Activated naive CD8-positive, alpha-beta T cell treated with anti-CD3 and anti-CD28 coated beads for 36 hours (primary cell): ENCODE results near the gene INPP5A. TPM values are rescaled to one million over a fixed set of nuclear protein-coding genes. Genes with fewer than 3 reads are reported as not detected.
"Not testable (repeated sequence)": the region's sequence is repeated elsewhere in the genome, so short reads cannot be mapped to it uniquely, and the experiment has no call there.

Experiments used
- DNase-seq: peaks from one replicate; pipeline ENCODE4 v3.0.0; 2021
- H3K27ac Mint-ChIP-seq: one replicate; pipeline ENCODE4 v1.8.0; 2022; ENCODE audit warnings: mild to moderate bottlenecking, moderate library complexity, mixed read lengths
- H3K27me3 Mint-ChIP-seq: one replicate; pipeline ENCODE4 v1.8.0; 2022; ENCODE audit warnings: mild to moderate bottlenecking, mixed read lengths
- H3K36me3 Mint-ChIP-seq: one replicate; pipeline ENCODE4 v1.8.0; 2021; ENCODE audit warnings: mild to moderate bottlenecking, mixed read lengths
- H3K4me1 Mint-ChIP-seq: one replicate; pipeline ENCODE4 v1.8.0; 2021; ENCODE audit warnings: mixed read lengths
- H3K4me3 Mint-ChIP-seq: one replicate; pipeline ENCODE4 v1.8.0; 2022; ENCODE audit warnings: mild to moderate bottlenecking, moderate library complexity, mixed read lengths
- H3K9me3 Mint-ChIP-seq: one replicate; pipeline ENCODE4 v1.8.0; 2022; ENCODE audit warnings: mixed read lengths
- total RNA-seq, 2 experiments: library from RNA; stranded (reverse); gene quantifications; one replicate each; pipeline ENCODE4 v1.2.3, GENCODE V29; 2021

The INPP5A gene
- total RNA-seq, 2 experiments from 2014 or later = 6.1 to 7.4 TPM

DNA sequence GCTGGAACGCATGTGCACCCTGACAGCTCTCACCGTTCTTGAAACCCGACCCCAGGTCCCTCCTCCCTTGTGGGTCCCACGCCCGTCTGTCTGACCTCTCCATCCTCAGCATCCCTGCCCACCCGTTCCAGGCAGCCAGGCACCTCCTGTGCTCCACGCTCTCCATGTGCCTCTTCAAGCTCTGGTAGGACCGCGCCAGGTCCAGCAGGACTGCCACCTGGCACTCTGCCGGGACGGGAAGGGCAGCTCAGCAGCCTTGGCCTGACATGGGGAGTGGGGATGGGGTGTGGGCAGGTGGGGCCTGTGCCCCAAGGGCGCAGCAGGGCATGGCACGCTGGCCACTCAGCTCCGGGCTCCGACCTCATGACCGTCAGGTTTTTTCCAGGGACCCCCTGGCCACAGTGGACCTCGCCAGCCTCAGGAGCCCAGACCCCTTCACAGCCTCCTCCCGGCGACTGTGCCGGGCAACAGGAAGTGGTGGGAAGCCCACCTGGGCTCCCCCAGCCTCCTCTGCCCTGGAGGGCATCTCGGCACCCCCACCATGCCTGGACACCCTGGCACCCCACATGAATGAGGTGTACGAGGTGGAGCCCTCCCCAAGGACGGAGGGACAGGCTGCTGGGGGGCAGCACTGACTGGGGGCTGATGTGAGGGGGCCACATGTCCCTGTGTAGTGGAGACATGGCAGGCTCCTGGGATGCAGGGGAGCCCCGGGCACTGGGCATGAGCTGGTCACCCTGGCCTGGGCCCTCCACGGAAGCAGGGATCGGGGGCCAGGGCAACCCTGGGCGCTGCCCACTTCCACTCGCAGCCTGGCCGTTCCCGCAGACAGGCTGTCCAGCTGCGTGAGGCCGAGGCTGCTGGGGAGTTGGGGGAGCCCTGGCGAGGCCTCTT lies 273.5 kb downstream of the INPP5A start:
- no peak overlapping the region for H3K4me3 Mint-ChIP-seq
- H3K36me3 Mint-ChIP-seq = no peaks in the 10 kb centered on the region
- no peak overlapping the region for H3K27ac Mint-ChIP-seq
- H3K9me3 Mint-ChIP-seq = no peaks in the 10 kb centered on the region
- no peak for DNase-seq
- peaks cover 7% of the 10 kb centered on the region for H3K27me3 Mint-ChIP-seq
- H3K4me1 Mint-ChIP-seq = no peaks in the 10 kb centered on the region

DNA sequence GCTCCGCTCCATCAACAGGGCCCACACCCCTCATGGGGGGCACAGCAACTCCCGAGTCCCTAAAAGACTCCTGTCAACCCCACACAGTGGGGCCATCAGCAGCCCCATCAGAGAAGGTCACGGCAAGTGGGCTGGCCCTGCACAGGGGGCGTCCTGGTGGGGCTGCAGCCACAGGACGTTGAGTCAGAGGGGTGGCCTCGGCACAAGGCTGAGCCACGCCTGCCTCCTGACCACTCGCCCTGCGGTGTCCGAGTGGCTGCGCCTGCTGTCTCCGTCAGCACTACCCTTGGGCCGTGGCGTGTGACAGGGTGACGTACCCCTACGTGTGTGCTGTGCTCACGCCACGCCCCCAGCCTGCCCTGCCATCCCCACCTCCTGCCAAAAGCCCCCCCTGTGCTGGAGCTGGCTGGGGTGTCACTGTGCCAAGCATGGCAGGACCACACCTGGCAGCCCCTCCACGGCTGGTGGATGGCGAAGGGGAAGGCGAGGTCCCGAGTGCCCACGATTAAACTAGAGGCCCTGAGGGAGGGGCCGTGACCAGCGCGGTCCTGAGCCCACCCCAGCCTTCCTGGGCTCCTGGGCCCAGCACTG lies 274.4 kb downstream of the INPP5A start:
- H3K36me3 Mint-ChIP-seq = no peaks in the 10 kb centered on the region
- H3K9me3 Mint-ChIP-seq = no peaks in the 10 kb centered on the region
- DNase-seq = no peak
- no peak overlapping the region for H3K4me3 Mint-ChIP-seq
- H3K27ac Mint-ChIP-seq = no peak overlapping the region
- H3K4me1 Mint-ChIP-seq = no peaks in the 10 kb centered on the region
- H3K27me3 Mint-ChIP-seq = peaks cover 14% of the 10 kb centered on the region

DNA sequence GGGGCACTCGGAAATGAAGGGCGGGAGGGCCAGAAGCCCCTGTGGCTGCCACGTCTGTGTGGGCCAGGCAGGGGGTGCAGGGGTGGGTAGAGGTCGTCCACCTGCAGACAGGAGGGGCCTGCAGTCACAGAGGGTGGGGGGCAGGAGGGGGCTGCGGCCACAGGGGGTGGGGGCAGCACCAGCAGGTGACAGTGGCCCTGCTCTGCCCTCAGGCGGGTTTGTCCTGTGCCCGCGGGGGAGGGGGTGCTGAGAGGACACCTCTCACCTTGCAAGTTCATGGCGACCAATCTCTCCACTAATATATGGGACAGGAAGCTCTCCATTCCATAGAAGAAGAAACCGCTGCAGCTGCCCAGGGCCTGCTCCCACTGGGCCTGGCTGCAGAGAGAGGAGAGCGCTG lies 274.9 kb downstream of the INPP5A start:
- no peak overlapping the region for H3K27ac Mint-ChIP-seq
- H3K36me3 Mint-ChIP-seq = no peaks in the 10 kb centered on the region
- peaks cover 20% of the 10 kb centered on the region for H3K27me3 Mint-ChIP-seq
- no peak overlapping the region for H3K4me3 Mint-ChIP-seq
- H3K4me1 Mint-ChIP-seq = no peaks in the 10 kb centered on the region
- no peak for DNase-seq
- no peaks in the 10 kb centered on the region for H3K9me3 Mint-ChIP-seq

DNA sequence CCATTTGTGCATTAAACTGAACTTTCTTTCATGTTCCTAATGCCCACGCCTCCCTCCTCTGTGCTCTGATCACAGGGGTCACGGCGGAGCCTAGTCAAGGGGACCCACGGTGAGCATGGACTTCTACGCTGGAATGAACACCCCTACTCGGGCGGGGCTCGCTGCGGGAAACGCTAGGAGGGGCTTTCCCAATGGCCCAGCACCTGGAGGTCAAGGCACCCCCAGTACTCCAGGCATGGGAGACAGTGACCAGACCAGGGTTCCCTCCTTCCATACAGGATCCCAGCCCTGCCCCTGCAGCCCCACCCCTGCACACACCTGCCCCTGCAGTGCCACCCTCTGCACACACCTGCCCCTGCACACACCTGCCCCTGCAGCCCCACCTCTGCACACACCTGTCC lies 275.4 kb downstream of the INPP5A start:
- Mint-ChIP-seq H3K4me3 (no peak overlapping the region), H3K4me1 (no peaks in the 10 kb centered on the region), H3K9me3 (no peaks in the 10 kb centered on the region), H3K27me3 (peaks cover 21% of the 10 kb centered on the region), H3K27ac (no peak overlapping the region), H3K36me3 (no peaks in the 10 kb centered on the region)
- DNase-seq = no peak

DNA sequence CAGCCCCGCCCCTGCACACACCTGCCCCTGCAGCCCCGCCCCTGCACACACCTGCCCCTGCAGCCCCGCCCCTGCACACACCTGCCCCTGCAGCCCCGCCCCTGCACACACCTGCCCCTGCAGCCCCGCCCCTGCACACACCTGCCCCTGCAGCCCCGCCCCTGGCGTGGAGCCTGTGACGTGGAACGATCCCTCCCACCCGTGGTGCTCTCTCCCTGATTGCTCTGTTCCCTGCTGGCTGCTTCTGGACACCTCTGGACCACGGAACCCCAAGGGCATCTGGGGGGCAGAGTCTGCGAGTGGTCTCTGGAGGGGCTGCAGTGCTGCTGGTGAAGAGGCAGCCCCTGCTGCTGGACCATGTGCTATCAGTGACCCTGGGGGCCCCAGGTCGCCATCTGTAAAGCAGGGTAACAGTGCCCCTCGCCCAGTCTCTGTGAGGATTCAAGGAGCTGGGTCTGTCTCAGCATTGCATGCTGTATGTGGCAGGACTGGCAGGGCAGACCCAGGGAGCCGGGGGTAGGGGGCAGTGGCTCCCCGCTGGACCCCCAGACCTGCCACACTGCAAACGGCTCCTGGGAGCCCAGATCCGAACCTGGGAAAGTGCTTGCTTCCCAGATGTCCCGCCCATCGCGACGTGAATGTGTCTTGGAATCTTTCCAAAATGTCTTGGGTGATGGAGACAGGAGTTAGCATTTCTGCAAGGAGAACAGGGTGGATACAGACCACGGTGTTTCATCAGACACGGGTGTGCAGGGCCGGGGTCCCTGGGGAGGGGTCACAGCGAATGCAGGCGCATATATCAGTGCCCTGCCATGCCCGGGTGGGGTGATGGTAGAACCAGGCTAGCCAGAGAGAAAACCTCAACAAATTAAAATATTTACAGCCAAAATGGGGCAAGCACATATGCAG lies 276.2 kb downstream of the INPP5A start:
- no peaks in the 10 kb centered on the region for H3K9me3 Mint-ChIP-seq
- no peaks in the 10 kb centered on the region for H3K4me1 Mint-ChIP-seq
- DNase-seq = no peak
- peaks cover 25% of the 10 kb centered on the region for H3K27me3 Mint-ChIP-seq
- H3K36me3 Mint-ChIP-seq = no peaks in the 10 kb centered on the region
- H3K27ac Mint-ChIP-seq = no peak overlapping the region
- H3K4me3 Mint-ChIP-seq = no peak overlapping the region

DNA sequence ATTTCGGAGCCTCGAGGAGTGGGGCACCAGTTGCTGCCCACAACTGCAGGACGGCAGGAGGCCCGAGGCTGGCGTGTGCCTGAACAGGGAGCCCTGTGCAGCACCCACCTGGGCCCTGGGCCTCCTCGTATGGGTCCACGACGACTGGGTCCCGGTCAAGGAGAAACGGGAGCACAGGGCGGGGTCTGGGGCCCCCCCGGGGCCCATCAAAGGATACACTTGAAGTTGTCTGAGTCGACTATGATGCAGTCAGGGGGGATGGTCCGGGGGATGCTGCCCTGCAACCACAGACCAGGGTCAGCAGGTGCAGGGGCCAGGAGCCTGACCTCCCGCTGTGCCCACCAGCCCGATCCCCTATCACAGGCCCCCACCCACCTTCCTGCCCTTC lies 276.9 kb downstream of the INPP5A start:
- Mint-ChIP-seq H3K27ac (no peak overlapping the region), H3K4me3 (no peak overlapping the region), H3K4me1 (no peaks in the 10 kb centered on the region), H3K27me3 (peaks cover 32% of the 10 kb centered on the region), H3K36me3 (no peaks in the 10 kb centered on the region), H3K9me3 (no peaks in the 10 kb centered on the region)
- no peak for DNase-seq

DNA sequence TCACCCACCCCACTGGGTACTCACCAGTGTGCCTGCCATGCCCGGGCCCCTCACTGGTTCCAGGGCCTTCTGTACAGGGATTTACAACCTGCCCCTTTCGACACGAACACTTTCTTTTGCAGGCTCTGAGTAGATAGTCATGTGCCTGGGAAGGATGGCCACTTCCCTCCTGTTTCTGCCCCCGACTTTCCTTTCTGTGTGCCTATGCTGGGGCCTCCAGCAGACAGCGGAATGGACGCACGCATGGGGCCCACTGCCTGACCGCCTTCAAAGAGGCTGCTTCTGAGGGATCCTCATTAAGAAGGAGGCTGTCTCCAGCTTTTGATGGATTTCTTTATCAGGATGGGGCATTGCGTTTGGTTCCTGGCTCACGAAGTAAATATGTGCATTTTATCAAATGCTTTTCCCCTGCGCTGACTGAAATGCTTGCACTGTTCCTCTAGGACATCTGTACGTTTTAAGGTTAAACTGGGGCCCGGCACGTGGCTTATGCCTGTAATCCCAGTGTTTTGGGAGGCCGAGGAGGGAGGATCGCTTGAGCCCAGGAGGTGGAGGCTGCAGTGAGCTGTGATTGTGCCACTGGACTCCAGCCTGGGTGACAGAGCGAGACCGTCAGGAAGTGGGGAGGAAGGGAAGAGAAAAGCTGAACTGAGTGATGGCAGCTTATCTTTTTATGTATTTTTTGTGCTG lies 277.7 kb downstream of the INPP5A start:
- DNase-seq = no peak
- H3K27ac Mint-ChIP-seq = no peak overlapping the region
- H3K9me3 Mint-ChIP-seq = no peaks in the 10 kb centered on the region
- no peaks in the 10 kb centered on the region for H3K4me1 Mint-ChIP-seq
- no peak overlapping the region for H3K4me3 Mint-ChIP-seq
- no peaks in the 10 kb centered on the region for H3K36me3 Mint-ChIP-seq
- H3K27me3 Mint-ChIP-seq = peaks cover 33% of the 10 kb centered on the region

DNA sequence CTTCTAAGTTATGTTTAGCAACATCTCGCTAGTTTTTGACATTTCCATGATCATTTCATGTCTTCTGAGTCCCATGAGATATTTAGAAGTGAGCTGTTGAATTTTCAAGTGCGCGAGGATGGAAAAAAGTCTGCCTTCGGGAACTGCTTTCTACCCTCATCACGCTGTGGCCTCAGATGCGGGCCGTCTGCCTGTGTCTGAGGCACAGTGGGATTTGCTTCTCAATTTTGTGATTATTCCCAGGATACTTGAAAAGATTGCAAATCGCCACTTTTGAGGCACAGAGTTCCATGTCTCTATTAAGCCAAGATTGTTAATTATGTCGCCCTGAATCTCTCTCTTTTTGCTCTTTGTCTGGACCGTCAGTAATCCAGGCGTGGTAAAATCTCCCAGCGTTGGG lies 279.1 kb downstream of the INPP5A start:
- no peaks in the 10 kb centered on the region for H3K9me3 Mint-ChIP-seq
- no peaks in the 10 kb centered on the region for H3K36me3 Mint-ChIP-seq
- no peaks in the 10 kb centered on the region for H3K4me1 Mint-ChIP-seq
- H3K27me3 Mint-ChIP-seq = peaks cover 33% of the 10 kb centered on the region
- H3K27ac Mint-ChIP-seq = no peak overlapping the region
- no peak overlapping the region for H3K4me3 Mint-ChIP-seq
- DNase-seq = no peak

DNA sequence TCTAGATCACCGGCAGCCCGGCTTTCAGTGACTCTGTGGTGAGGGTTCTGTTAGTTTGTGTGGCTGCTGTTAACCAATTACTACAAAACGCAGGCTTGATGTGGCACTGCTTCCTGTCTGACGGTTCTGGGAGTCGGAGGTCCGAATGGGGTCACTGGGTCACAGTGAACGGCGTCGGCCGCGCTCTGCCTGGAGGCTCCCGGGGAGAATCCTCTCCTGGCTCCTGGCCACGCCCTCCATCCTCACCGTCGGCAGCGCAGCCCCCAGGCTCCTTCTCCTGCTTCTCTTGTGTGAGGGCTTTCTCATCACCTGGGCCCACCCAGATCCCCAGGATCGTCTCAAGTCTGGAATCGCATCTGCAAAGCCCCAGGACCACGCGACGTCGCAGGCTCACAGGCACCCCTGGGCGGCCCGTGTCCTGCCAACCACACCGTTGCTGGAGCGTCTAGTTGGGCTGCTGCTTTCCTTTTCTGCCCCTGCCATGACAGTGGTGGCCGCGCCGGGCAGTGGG lies 280.2 kb downstream of the INPP5A start:
- no peak for DNase-seq
- peaks cover 33% of the 10 kb centered on the region for H3K27me3 Mint-ChIP-seq
- H3K4me1 Mint-ChIP-seq = no peaks in the 10 kb centered on the region
- no peak overlapping the region for H3K27ac Mint-ChIP-seq
- no peaks in the 10 kb centered on the region for H3K36me3 Mint-ChIP-seq
- H3K9me3 Mint-ChIP-seq = no peaks in the 10 kb centered on the region
- no peak overlapping the region for H3K4me3 Mint-ChIP-seq

DNA sequence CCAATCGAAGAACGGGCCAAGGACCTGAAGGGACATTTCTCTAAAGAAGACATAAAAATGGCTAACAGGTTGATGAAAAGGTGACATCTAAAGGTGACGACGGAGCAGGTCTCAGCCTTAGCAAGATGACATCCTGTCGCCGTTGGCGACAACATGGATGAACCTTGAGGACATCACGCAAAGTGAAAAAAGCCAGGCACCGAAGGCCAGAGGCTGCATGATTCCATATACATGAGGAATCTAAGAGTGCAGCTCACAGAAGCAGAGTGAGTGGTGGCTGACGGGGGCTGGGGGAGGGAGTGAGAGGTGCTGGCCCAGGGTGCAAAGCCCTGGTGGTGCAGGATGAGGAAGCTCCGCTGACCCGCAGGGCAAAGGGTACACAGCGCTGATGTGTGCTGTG lies 282.5 kb downstream of the INPP5A start:
- Mint-ChIP-seq H3K27ac (no peak overlapping the region), H3K36me3 (no peaks in the 10 kb centered on the region), H3K27me3 (peaks cover 33% of the 10 kb centered on the region), H3K4me1 (no peaks in the 10 kb centered on the region), H3K9me3 (no peaks in the 10 kb centered on the region), H3K4me3 (no peak overlapping the region)
- no peak for DNase-seq

DNA sequence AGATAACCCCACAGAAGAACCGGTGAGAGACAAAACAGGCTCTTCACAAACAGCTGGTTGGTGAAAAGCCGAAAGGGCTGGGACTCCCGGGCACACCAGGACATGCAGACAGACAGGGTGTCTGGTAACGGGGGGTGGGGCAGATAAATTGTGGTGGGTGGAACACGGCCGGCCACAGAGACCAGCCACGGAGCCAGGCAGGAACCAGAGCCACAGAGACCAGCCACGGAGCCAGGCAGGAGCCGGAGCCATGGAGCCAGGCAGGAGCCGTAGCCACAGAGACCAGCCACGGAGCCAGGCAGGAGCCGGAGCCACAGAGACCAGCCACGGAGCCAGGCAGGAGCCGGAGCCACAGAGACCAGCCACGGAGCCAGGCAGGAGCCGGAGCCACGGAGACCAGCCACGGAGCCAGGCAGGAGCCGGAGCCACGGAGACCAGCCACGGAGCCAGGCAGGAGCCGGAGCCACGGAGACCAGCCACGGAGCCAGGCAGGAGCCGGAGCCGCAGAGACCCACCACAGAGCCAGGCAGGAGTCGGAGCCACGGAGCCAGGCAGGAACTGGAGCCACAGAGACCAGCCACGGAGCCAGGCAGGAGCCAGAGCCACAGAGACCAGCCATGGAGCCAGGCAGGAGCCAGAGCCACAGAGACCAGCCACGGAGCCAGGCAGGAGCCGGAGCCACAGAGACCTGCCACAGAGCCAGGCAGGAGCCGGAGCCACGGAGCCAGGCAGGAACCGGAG lies 288.4 kb downstream of the INPP5A start:
- H3K9me3 Mint-ChIP-seq, H3K36me3 Mint-ChIP-seq, H3K27ac Mint-ChIP-seq, H3K27me3 Mint-ChIP-seq, H3K4me1 Mint-ChIP-seq, H3K4me3 Mint-ChIP-seq, DNase-seq: not testable (repeated sequence)

DNA sequence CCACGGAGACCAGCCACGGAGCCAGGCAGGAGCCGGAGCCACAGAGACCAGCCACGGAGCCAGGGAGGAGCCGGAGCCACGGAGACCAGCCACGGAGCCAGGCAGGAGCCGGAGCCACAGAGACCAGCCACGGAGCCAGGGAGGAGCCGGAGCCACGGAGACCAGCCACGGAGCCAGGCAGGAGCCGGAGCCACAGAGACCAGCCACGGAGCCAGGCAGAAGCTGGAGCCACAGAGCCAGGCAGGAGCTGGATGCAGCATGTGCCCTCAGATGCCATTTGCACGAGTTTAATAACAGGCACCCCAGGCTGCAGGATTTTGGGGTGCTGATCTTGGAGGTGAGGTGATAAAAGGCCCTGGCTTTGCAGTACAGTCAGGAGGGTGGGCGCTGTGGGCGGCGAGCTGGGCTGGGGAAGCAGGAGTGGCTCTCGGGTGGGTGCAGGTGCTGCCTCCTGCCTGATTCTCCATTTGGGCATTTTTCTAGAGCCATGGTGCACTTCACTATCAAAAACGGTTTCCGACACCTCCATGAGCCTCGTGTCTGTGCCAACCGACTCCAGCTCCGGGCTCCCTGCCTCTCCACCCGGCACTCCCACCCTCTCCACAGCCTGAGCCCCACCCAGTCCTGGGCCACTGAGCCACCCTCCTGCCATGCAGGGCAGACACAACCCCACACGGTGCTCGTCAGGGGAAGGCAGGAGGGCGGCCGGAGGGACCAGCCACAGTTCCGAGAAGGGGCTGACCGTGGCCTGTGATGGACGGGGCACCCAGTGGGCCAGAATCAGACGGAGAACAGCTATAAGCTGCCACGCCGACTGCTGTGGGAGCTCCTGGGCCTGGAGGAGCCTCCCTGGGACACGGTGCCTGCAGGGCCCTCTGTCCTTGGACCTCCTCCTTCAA lies 289.2 kb downstream of the INPP5A start:
- Mint-ChIP-seq H3K27me3 (peaks cover 5% of the 10 kb centered on the region), H3K4me3 (no peak overlapping the region), H3K4me1 (no peaks in the 10 kb centered on the region), H3K9me3 (no peaks in the 10 kb centered on the region), H3K27ac (no peak overlapping the region), H3K36me3 (no peaks in the 10 kb centered on the region)
- DNase-seq = no peak

DNA sequence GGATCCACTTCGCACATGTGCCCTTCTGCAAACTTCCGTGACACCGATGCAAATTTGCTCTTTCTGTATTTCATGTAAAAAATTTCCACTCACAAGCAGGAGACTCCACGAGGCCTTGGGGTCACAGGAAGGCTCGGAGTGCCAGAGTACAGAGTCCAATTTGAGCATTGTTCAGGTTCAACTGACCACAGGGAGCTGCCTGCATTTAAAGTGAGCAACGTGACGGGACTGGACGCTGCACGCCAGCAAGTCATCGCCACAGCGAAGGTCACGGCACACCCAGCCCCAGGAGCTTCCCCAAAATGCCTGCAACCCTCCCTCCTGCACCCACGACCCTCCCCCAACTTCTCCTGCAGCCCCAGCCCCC lies 289.8 kb downstream of the INPP5A start:
- no peaks in the 10 kb centered on the region for H3K9me3 Mint-ChIP-seq
- H3K36me3 Mint-ChIP-seq = no peaks in the 10 kb centered on the region
- no peak overlapping the region for H3K27ac Mint-ChIP-seq
- DNase-seq = no peak
- peaks cover 9% of the 10 kb centered on the region for H3K27me3 Mint-ChIP-seq
- no peaks in the 10 kb centered on the region for H3K4me1 Mint-ChIP-seq
- H3K4me3 Mint-ChIP-seq = no peak overlapping the region
